ENCODE data around the gene SMCO3.

DNA sequence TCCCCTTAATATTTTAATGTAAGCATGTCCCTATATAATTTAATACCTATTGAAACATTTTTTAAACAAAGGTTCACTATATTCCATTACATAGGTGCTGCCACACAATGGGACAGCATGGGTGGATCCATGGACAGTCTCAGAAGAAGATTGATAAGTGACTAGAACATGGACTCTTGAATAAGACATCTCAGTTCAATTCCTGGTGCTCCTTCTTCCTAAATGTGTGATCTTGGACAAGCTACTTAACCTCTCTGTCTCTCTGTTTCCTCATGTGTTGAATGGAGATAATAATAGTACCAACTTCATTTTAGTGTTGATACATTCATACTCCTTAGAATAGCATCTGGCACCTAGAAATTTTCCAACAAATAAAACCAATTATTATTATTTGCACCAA lies 30.4 kb upstream of the SMCO3 start:
- TF ChIP-seq EZH2 (IDR thresholded peaks at IDR 0.05; ENCODE audit: borderline replicate concordance): no peak
- TF ChIP-seq, protein P1, sequence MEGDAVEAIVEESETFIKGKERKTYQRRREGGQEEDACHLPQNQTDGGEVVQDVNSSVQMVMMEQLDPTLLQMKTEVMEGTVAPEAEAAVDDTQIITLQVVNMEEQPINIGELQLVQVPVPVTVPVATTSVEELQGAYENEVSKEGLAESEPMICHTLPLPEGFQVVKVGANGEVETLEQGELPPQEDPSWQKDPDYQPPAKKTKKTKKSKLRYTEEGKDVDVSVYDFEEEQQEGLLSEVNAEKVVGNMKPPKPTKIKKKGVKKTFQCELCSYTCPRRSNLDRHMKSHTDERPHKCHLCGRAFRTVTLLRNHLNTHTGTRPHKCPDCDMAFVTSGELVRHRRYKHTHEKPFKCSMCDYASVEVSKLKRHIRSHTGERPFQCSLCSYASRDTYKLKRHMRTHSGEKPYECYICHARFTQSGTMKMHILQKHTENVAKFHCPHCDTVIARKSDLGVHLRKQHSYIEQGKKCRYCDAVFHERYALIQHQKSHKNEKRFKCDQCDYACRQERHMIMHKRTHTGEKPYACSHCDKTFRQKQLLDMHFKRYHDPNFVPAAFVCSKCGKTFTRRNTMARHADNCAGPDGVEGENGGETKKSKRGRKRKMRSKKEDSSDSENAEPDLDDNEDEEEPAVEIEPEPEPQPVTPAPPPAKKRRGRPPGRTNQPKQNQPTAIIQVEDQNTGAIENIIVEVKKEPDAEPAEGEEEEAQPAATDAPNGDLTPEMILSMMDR (IDR thresholded peaks at IDR 0.05; ENCODE audit: poor library complexity): no peak
